HG03354 (cell line): ENCODE results near the gene SERAC1.
"Not testable (repeated sequence)": the region's sequence is repeated elsewhere in the genome, so short reads cannot be mapped to it uniquely, and the experiment has no call there.

Experiments
- ATAC-seq: cut with Tn5 transposase; IDR thresholded peaks from one replicate; pipeline ENCODE4 v1.9.1; 2021; ENCODE audit warnings: mild to moderate bottlenecking; ENCODE audit not compliant: unreplicated experiment, poor library complexity, severe bottlenecking

SERAC1 gene

GRCh38 chr6:158168040-158168289, at the start of gene SERAC1:
SERAC1 (minus strand) TSS chr6:158168262; CDS start chr6:158158363, 9,899 bp downstream.
- ATAC-seq, result peak; percentile 42

GRCh38 chr6:158213925-158214674, 46.0 kb upstream of the SERAC1 start:
- ATAC-seq, result peak; percentile 96

- no peak for ATAC-seq
Measured at GRCh38 chr6:158211273-158212055, 43.4 kb upstream of the SERAC1 start.

GRCh38 chr6:158209582-158210333, 41.7 kb upstream of the SERAC1 start:
- ATAC-seq, result not testable (repeated sequence)

GRCh38 chr6:158208226-158209030, 40.4 kb upstream of the SERAC1 start:
- ATAC-seq, result not testable (repeated sequence)

GRCh38 chr6:158207422-158207788, 39.3 kb upstream of the SERAC1 start:
- ATAC-seq, result peak; percentile 97

- no peak for ATAC-seq
Measured at GRCh38 chr6:158206740-158207421, 38.8 kb upstream of the SERAC1 start.

GRCh38 chr6:158205169-158205944, 37.3 kb upstream of the SERAC1 start:
- ATAC-seq, result no peak

- ATAC-seq, result no peak
Measured at GRCh38 chr6:158198461-158198860, 30.4 kb upstream of the SERAC1 start.

GRCh38 chr6:158194487-158195280, 26.6 kb upstream of the SERAC1 start:
- ATAC-seq, result no peak

GRCh38 chr6:158191761-158192160, 23.7 kb upstream of the SERAC1 start:
- ATAC-seq, result no peak

- ATAC-seq, result no peak
Measured at GRCh38 chr6:158191032-158191431, 23.0 kb upstream of the SERAC1 start.

GRCh38 chr6:158188591-158188990, 20.5 kb upstream of the SERAC1 start:
- ATAC-seq, result no peak

GRCh38 chr6:158185729-158186456, 17.8 kb upstream of the SERAC1 start:
- ATAC-seq, result no peak

- ATAC-seq, result no peak
Measured at GRCh38 chr6:158184608-158185007, 16.5 kb upstream of the SERAC1 start.

- ATAC-seq, result not testable (repeated sequence)
Measured at GRCh38 chr6:158183174-158183972, 15.3 kb upstream of the SERAC1 start.
